ENCODE data around the gene RPS25.

The RPS25 gene

GRCh38 chr11:119029069-119029339, 10.9 kb upstream of the RPS25 start:
- DNase-seq (ENCODE audit: low read depth) = no peak
- H3K4me3 ChIP-seq (ENCODE audit: low read length) = no peak overlapping the region
- TF ChIP-seq, protein P1, sequence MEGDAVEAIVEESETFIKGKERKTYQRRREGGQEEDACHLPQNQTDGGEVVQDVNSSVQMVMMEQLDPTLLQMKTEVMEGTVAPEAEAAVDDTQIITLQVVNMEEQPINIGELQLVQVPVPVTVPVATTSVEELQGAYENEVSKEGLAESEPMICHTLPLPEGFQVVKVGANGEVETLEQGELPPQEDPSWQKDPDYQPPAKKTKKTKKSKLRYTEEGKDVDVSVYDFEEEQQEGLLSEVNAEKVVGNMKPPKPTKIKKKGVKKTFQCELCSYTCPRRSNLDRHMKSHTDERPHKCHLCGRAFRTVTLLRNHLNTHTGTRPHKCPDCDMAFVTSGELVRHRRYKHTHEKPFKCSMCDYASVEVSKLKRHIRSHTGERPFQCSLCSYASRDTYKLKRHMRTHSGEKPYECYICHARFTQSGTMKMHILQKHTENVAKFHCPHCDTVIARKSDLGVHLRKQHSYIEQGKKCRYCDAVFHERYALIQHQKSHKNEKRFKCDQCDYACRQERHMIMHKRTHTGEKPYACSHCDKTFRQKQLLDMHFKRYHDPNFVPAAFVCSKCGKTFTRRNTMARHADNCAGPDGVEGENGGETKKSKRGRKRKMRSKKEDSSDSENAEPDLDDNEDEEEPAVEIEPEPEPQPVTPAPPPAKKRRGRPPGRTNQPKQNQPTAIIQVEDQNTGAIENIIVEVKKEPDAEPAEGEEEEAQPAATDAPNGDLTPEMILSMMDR (conservative IDR thresholded peaks at IDR 0.05; ENCODE audit: low read length) = no peak

- no peak overlapping the region for H3K4me3 ChIP-seq (ENCODE audit: low read length)
- TF ChIP-seq, protein P1 (conservative IDR thresholded peaks at IDR 0.05; ENCODE audit: low read length) = no peak
- DNase-seq (ENCODE audit: low read depth) = no peak
Observed at GRCh38 chr11:119028346-119029068, 10.4 kb upstream of the RPS25 start.

DNA sequence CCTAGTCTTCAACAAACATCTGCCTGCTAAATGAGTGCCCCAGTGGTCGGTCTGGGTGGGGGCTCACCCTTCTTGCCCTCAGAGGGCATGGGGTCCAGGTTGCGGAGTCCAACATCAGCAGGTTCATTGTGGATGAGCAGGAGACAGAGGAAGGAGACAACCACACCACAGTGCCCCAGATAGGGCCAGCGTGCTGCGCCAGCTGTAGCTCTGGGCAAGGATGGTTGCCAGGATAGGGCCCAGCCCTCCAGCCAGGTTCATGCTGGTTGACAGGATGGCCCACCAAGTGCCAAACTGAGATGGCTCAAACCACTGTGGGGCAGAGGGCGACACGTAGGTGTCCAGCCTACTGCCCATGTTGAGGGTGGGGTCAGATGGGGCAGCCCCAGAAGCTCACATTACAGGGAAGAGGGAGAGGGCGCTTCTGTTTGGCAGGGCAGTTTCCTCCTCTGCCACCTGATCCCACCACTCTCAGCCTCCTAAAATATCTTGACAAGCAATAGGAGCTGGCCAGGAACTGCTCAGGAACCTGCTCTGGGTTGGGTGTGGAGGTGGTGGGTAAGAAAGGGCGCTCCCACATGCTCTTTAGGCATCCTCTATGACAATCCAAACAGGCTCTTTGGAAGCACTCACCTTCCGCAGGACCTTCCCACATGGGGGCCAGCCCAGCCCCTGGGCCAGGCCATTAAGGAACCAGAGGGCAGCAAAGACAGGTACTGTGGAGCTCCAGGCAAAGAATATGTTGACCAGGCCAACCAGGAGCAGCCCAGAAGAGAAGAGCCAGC, 9.6 kb upstream of the RPS25 start:
- no peak for DNase-seq (ENCODE audit: low read depth)
- H3K4me3 ChIP-seq (ENCODE audit: low read length) = no peak overlapping the region
- TF ChIP-seq, protein P1 (conservative IDR thresholded peaks at IDR 0.05; ENCODE audit: low read length) = no peak

- no peak for DNase-seq (ENCODE audit: low read depth)
- H3K4me3 ChIP-seq (ENCODE audit: low read length) = no peak overlapping the region
- TF ChIP-seq, protein P1 (conservative IDR thresholded peaks at IDR 0.05; ENCODE audit: low read length) = no peak
Observed at GRCh38 chr11:119026970-119027369, 8.8 kb upstream of the RPS25 start.

GRCh38 chr11:119025978-119026766, 8.0 kb upstream of the RPS25 start:
- TF ChIP-seq, protein P1 (conservative IDR thresholded peaks at IDR 0.05; ENCODE audit: low read length) = no peak
- no peak overlapping the region for H3K4me3 ChIP-seq (ENCODE audit: low read length)
- no peak for DNase-seq (ENCODE audit: low read depth)

- TF ChIP-seq, protein P1 (conservative IDR thresholded peaks at IDR 0.05; ENCODE audit: low read length) = no peak
- H3K4me3 ChIP-seq (ENCODE audit: low read length) = no peak overlapping the region
- no peak for DNase-seq (ENCODE audit: low read depth)
Observed at GRCh38 chr11:119025541-119025940, 7.4 kb upstream of the RPS25 start.
